Mucosa of gallbladder (tissue), 1 donor: ENCODE results near the gene OR1F1. TPM values are rescaled to one million over a fixed set of nuclear protein-coding genes. Genes with fewer than 3 reads are reported as not detected.
"Not testable (repeated sequence)": the region's sequence is repeated elsewhere in the genome, so short reads cannot be mapped to it uniquely, and the experiment has no call there.

ENCODE experiments used
- DNase-seq: peaks from one replicate; pipeline ENCODE4 v3.0.0-alpha.2; 2020; ENCODE audit warnings: low spot score
- total RNA-seq: library from RNA; stranded (reverse); gene quantifications from one replicate; pipeline ENCODE4 v1.2.1, GENCODE V29; 2021
- donor health status: DM: no; HTN: no; CAD: no.

OR1F1 gene
- not detected for total RNA-seq

GRCh38 chr16:3187798-3188674, at the start of gene OR1F1:
Gene OR1F1 (plus strand): TSS chr16:3188204.
- no peak for DNase-seq

- DNase-seq: no peak
Measured at GRCh38 chr16:3138342-3138741, 49.7 kb upstream of the OR1F1 start.

GRCh38 chr16:3138823-3139426, 49.1 kb upstream of the OR1F1 start:
- DNase-seq: no peak

GRCh38 chr16:3139561-3139960, 48.4 kb upstream of the OR1F1 start:
- DNase-seq: not testable (repeated sequence)

GRCh38 chr16:3140603-3141427, 47.2 kb upstream of the OR1F1 start:
- no peak for DNase-seq

- DNase-seq: no peak
Measured at GRCh38 chr16:3141781-3142311, 46.2 kb upstream of the OR1F1 start.

GRCh38 chr16:3142327-3142726, 45.7 kb upstream of the OR1F1 start:
- no peak for DNase-seq

GRCh38 chr16:3142770-3143169, 45.2 kb upstream of the OR1F1 start:
- no peak for DNase-seq

- DNase-seq: no peak
Measured at GRCh38 chr16:3143189-3143588, 44.8 kb upstream of the OR1F1 start.

- no peak for DNase-seq
Measured at GRCh38 chr16:3143598-3144320, 44.2 kb upstream of the OR1F1 start.

- no peak for DNase-seq
Measured at GRCh38 chr16:3144321-3144983, 43.6 kb upstream of the OR1F1 start.

GRCh38 chr16:3145151-3145550, 42.9 kb upstream of the OR1F1 start:
- DNase-seq: no peak

- DNase-seq: no peak
Measured at GRCh38 chr16:3145660-3146059, 42.3 kb upstream of the OR1F1 start.

GRCh38 chr16:3147046-3147756, 40.8 kb upstream of the OR1F1 start:
- no peak for DNase-seq

GRCh38 chr16:3147757-3148104, 40.3 kb upstream of the OR1F1 start:
- DNase-seq: no peak

GRCh38 chr16:3148256-3149192, 39.5 kb upstream of the OR1F1 start:
- DNase-seq: no peak

GRCh38 chr16:3149193-3149530, 38.8 kb upstream of the OR1F1 start:
- DNase-seq: no peak

- peak; percentile 66 for DNase-seq
Measured at GRCh38 chr16:3149630-3150345, 38.2 kb upstream of the OR1F1 start.
